Measurements from ENCODE around the gene PALB2. TPM values are rescaled to one million over a fixed set of nuclear protein-coding genes. Genes with fewer than 3 reads are reported as not detected.

Gene PALB2
- total and polyA plus RNA-seq, 2 of the 8 experiments (the other 6 are each of a cell fraction or from before 2014, with no cell fraction given), result 12.5 to 33.1 TPM

DNA sequence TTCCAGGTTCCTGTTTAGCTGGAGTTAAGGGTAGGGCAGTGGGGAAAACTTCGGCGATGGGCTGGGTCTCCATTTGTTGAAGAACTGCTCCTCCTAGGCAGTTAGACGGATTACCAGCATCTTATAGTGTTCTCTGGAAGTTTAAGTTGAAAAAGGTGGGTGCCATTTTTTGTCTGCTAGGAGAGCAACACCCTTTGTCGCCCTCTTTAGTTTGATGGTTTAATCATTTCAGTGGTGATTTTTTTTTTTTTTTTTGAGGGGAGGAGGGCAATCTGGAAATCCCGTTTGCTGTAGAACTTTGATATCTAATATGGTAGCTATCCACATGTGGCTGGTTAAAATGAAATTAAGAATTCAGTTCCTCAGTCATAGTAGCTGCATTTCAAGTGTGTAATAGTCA is 79.5 kb downstream of the PALB2 start:
- Histone ChIP-seq H2BK12ac (ENCODE audit: low read depth, low read length) (no peak overlapping the region), H4K91ac (replicated peaks; ENCODE audit: insufficient read length, low read length) (no peak overlapping the region), H3K9me3 (ENCODE audit: insufficient read depth in 2 of 2, low read depth in 1 of 2, low read length in 1 of 2) (no peaks in the 10 kb centered on the region), H2AK5ac (ENCODE audit: low read depth, low read length) (no peak overlapping the region), H3K79me1 (ENCODE audit: low read depth, low read length) (no peaks in the 10 kb centered on the region), H2BK120ac (replicated peaks; ENCODE audit: low read depth, low read length) (no peak overlapping the region), H4K5ac (ENCODE audit: insufficient read length, low read depth, low read length) (no peak overlapping the region), H2AFZ (ENCODE audit: low read length) (no peak overlapping the region), H3K36me3 (ENCODE audit: control insufficient read depth in 2 of 4, insufficient read depth in 4 of 4, low read length in 3 of 4) (peaks cover 32 to 71% (median 64%) of the 10 kb centered on the region in 4 experiments), H3K4ac (replicated peaks; ENCODE audit: insufficient read length, low read depth, low read length) (no peak overlapping the region), H3K4me2 (ENCODE audit: insufficient read depth in 1 of 2, low read depth in 2 of 2, low read length in 2 of 2) (no peak overlapping the region), H3K79me2 (ENCODE audit: control insufficient read depth in 1 of 2, insufficient read depth in 2 of 2, low read length in 2 of 2) (peaks cover 0 to 42% of the 10 kb centered on the region in 2 experiments), H2BK20ac (ENCODE audit: low read length) (no peak overlapping the region), H3K23ac (ENCODE audit: insufficient read length) (no peak overlapping the region), H3K23me2 (ENCODE audit: low read depth, low read length) (no peaks in the 10 kb centered on the region), H3K4me1 (replicated peaks in 1 of 4; ENCODE audit: control insufficient read depth in 3 of 4, insufficient read depth in 4 of 4, low read length in 3 of 4) (no peaks in the 10 kb centered on the region; a peak in 1 of 7 replicates), H2BK15ac (ENCODE audit: low read length) (no peak overlapping the region), H3K14ac (ENCODE audit: insufficient read length) (no peak overlapping the region), H3K27me3 (replicated peaks in 1 of 4; ENCODE audit: control insufficient read depth in 3 of 4, extremely low read depth in 1 of 4, insufficient read depth in 3 of 4, low read length in 3 of 4) (no peaks in the 10 kb centered on the region), H3K56ac (replicated peaks; ENCODE audit: insufficient read length, low read depth, low read length) (no peak overlapping the region), H2BK5ac (ENCODE audit: low read depth, low read length) (no peak overlapping the region), H3K4me3 (ENCODE audit: extremely low read depth in 1 of 4, insufficient read depth in 2 of 4, low read depth in 3 of 4, low read length in 4 of 4) (no peak overlapping the region), H3K18ac (ENCODE audit: extremely low read depth, low read length) (no peak overlapping the region), H4K8ac (ENCODE audit: extremely low read depth, insufficient read depth, low read length) (no peak overlapping the region), H4K20me1 (replicated peaks in 1 of 2; ENCODE audit: control insufficient read depth in 1 of 2, insufficient read depth in 2 of 2, low read length in 2 of 2) (peaks cover 3 to 4% of the 10 kb centered on the region in 2 experiments), H3K9ac (replicated peaks in 1 of 4; ENCODE audit: extremely low read depth in 1 of 4, low read depth in 3 of 4, low read length in 3 of 4) (no peak overlapping the region), H3K27ac (ENCODE audit: low read depth, low read length) (no peak overlapping the region)
- DNase-seq (ENCODE audit: low read depth in 1 of 2, low spot score in 2 of 2), result no peak
- ChIA-PET CTCF (ENCODE audit: partially characterized antibody) (interaction anchor here (0.6 to 1.2 kb wide), 3 partner anchors 35 to 60 kb away, joined by 3 to 4 read pairs (median 3); no protein-coding TSS in a partner anchor), POLR2A (ENCODE audit: partially characterized antibody) (interaction anchor here (0.7 to 1.9 kb wide), 5 partner anchors 11 to 99 kb away, joined by 3 to 4 read pairs (median 3); no protein-coding TSS in a partner anchor)
- FAIRE-seq, result no peak
- WGBS, 2 experiments (ENCODE audit: extremely low coverage in 1 of 2, insufficient coverage in 1 of 2, insufficient read length in 1 of 2, insufficient replicate concordance in 2 of 2, low coverage in 1 of 2, low lambda C conversion rate in 2 of 2, missing lambda C conversion rate in 1 of 2), result 75% methylated on average over 5 of the region's 5 CpGs; no CpG with 5 or more reads in 1 of the 2 experiments
- TF ChIP-seq RAD21 (IDR thresholded peaks at IDR 0.05 in 1 of 2, conservative IDR thresholded peaks at IDR 0.05 in 1 of 2; ENCODE audit: low read depth in 2 of 2, low read length in 2 of 2) (no peak), BACH1 (IDR thresholded peaks at IDR 0.05; ENCODE audit: low read length) (no peak), CEBPB (IDR thresholded peaks at IDR 0.05; ENCODE audit: low read depth, low read length) (no peak), POU5F1 (IDR thresholded peaks at IDR 0.05; ENCODE audit: low read depth, low read length) (no peak), POLR2AphosphoS5 (IDR thresholded peaks at IDR 0.05; ENCODE audit: low read depth, low read length) (no peak), BCL11A (IDR thresholded peaks at IDR 0.05; ENCODE audit: low read depth in 2 of 2, low read length in 2 of 2) (no peak)

All from H1 (cell line).